WERI-Rb-1 (cell line): ENCODE results near the gene MAGI2.

Experiments
- DNase-seq: peaks from one replicate; pipeline ENCODE4 v3.0.0-alpha.2; 2020
- H3K27ac ChIP-seq: fragments of 250-450 bp; sonication (Bioruptor Pico); 2 replicates; pipeline ENCODE4 v1.5.1; 2020; ENCODE audit warnings: mild to moderate bottlenecking, moderate library complexity
- H3K27me3 ChIP-seq: fragments of 250-450 bp; sonication (Bioruptor Pico); 2 replicates; pipeline ENCODE4 v1.5.1; 2021; ENCODE audit warnings: mild to moderate bottlenecking, low read depth, moderate library complexity; ENCODE audit not compliant: insufficient read depth, severe bottlenecking
- H3K36me3 ChIP-seq: fragments of 250-450 bp; sonication (Bioruptor Pico); 2 replicates; pipeline ENCODE4 v1.5.1; 2020; ENCODE audit warnings: mild to moderate bottlenecking, moderate library complexity
- H3K4me3 ChIP-seq: 2 replicates; pipeline ENCODE4 v1.5.1; 2011; ENCODE audit warnings: low read depth, mild to moderate bottlenecking, control low read depth, low read length
- H3K9me3 ChIP-seq: fragments of 250-450 bp; sonication (Bioruptor Pico); 2 replicates; pipeline ENCODE4 v1.5.1; 2021; ENCODE audit warnings: mild to moderate bottlenecking, moderate library complexity; ENCODE audit not compliant: severe bottlenecking
- CTCF ChIP-seq: IDR thresholded peaks from 2 replicates; pipeline ENCODE4 v1.5.1; 2011; ENCODE audit warnings: low read depth, mild to moderate bottlenecking, control low read depth, inconsistent platforms, low read length

MAGI2 gene

GRCh38 chr7:78074713-78075112 lies 1378.8 kb downstream of the MAGI2 start:
- no peak for DNase-seq

DNA sequence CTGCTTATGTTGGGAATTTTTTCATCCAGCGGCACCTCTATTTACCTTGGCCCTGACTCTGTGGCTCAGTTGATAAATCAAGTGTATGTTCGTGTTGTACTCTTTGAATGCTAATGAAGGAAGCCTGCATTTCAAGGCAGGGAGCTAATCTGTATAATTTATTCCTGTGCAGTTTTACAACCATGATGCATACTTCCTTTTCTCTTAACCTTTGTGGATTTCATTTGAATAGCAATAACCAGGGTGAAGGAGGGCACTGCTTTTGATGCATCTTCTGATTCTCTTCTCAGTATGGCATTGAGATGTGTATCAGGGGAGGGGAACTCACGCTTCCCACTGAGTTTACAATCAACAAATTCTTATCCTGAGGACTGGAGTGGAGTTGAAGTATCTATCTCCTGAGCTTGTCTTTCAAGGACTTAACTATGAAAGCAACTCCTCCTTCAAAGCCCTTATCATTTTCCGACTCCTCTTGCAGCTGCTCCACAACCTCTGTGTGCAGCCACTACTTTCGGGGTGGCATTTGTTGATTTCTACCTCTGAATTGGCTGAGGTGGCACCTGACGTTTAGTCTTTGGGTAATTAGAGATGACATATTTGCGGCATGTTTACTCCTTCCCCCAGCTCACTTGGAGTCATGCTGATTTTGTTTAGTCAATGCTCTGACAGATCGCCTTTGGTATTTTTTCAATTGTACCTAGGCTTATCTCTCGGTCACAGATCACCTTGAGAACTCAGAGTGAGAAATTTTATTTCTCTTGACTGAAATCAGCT lies 1379.7 kb downstream of the MAGI2 start:
- no peak for TF ChIP-seq CTCF
- no peak overlapping the region for H3K4me3 ChIP-seq
- DNase-seq, result no peak

More at GRCh38 chr7:78074713-78075112, 1378.8 kb downstream of the MAGI2 start:
- H3K27ac ChIP-seq, result no peak overlapping the region
- H3K36me3 ChIP-seq, result no peaks in the 10 kb centered on the region
- no peaks in the 10 kb centered on the region for H3K9me3 ChIP-seq
- H3K4me3 ChIP-seq, result no peak overlapping the region
- no peak for TF ChIP-seq CTCF
- H3K27me3 ChIP-seq, result no peaks in the 10 kb centered on the region

GRCh38 chr7:78072201-78072590 lies 1381.3 kb downstream of the MAGI2 start:
- no peak overlapping the region for H3K27ac ChIP-seq
- no peak overlapping the region for H3K4me3 ChIP-seq
- no peaks in the 10 kb centered on the region for H3K9me3 ChIP-seq
- no peak for DNase-seq
- H3K36me3 ChIP-seq, result no peaks in the 10 kb centered on the region
- H3K27me3 ChIP-seq, result no peaks in the 10 kb centered on the region
- TF ChIP-seq CTCF, result no peak

More for the DNA sequence above, 1379.7 kb downstream of the MAGI2 start:
- H3K36me3 ChIP-seq, result no peaks in the 10 kb centered on the region
- no peaks in the 10 kb centered on the region for H3K27me3 ChIP-seq
- no peaks in the 10 kb centered on the region for H3K9me3 ChIP-seq
- H3K27ac ChIP-seq, result no peak overlapping the region

- no peak overlapping the region for H3K27ac ChIP-seq
- DNase-seq, result no peak
- no peaks in the 10 kb centered on the region for H3K9me3 ChIP-seq
- H3K27me3 ChIP-seq, result no peaks in the 10 kb centered on the region
- no peak for TF ChIP-seq CTCF
- H3K4me3 ChIP-seq, result no peak overlapping the region
- H3K36me3 ChIP-seq, result no peaks in the 10 kb centered on the region
Measured at GRCh38 chr7:78071491-78072200, 1381.8 kb downstream of the MAGI2 start.

DNA sequence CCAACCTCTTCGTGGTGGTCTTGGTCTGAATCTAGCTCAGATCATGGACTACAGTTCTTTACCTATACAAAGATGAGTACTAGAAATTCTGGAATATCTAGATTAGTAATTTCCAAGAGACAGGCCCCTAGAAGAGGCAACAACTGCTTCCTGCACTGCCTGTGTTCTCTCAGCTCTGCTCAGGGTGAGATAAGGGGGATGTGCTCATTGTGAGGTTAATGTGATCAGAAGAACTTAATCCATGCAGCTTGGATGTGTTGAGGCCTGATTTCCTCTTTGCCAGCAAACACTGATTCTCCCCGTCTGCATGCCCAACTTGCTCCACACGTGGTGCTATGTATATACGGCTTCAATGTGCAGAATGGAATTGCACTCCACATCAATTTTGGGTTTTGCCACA lies 1386.9 kb downstream of the MAGI2 start:
- H3K27ac ChIP-seq, result no peak overlapping the region
- no peak overlapping the region for H3K4me3 ChIP-seq
- H3K9me3 ChIP-seq, result no peaks in the 10 kb centered on the region
- H3K36me3 ChIP-seq, result no peaks in the 10 kb centered on the region
- peak; percentile 29 for DNase-seq
- TF ChIP-seq CTCF, result no peak
- H3K27me3 ChIP-seq, result no peaks in the 10 kb centered on the region
